Heart right ventricle (tissue), 16 donors: ENCODE measurements around the gene RNF7. TPM values are rescaled to one million over a fixed set of nuclear protein-coding genes. Genes with fewer than 3 reads are reported as not detected.
"Not testable (repeated sequence)": the region's sequence is repeated elsewhere in the genome, so short reads cannot be mapped to it uniquely, and the experiment has no call there.

ENCODE experiments used
- ATAC-seq, 8 donors: fragments of 200-7000 bp; cut with Tn5 transposase; one replicate each; pipeline ENCODE4 v1.9.1; 2020; ENCODE audit warnings: mild to moderate bottlenecking in 8 of 8, moderate library complexity in 8 of 8, moderate number of reproducible peaks in 1 of 8
- DNase-seq, 2 donors: peaks; one replicate each; pipeline ENCODE4 v3.0.0-alpha.2; 2020
- H3K27ac ChIP-seq, 10 donors: fragments of 200-600 bp; sonication (generic) in 2 of 10; one replicate each; pipeline versions ENCODE4 v1.5.0 to v1.8.0; 2020 to 2022; ENCODE audit warnings: mild to moderate bottlenecking in 3 of 10
- H3K27me3 ChIP-seq, 7 donors: fragments of 200-600 bp; one replicate each; pipeline ENCODE4 v1.8.0; 2021 to 2022; ENCODE audit warnings: mild to moderate bottlenecking in 2 of 7
- H3K36me3 ChIP-seq, 9 donors: fragments of 200-600 bp; sonication (generic) in 1 of 9; one replicate each; pipeline versions ENCODE4 v1.5.0 to v1.8.0; 2020 to 2022; ENCODE audit warnings: mild to moderate bottlenecking in 2 of 9
- H3K4me1 ChIP-seq, 9 donors: fragments of 200-600 bp; sonication (generic) in 1 of 9; one replicate each; pipeline versions ENCODE4 v1.5.0 to v1.8.0; 2020 to 2022; ENCODE audit warnings: mild to moderate bottlenecking in 4 of 9
- H3K4me3 ChIP-seq, 10 donors: fragments of 200-600 bp; sonication (generic) in 2 of 10; one replicate each; pipeline versions ENCODE4 v1.5.0 to v1.8.0; 2020 to 2022; ENCODE audit warnings: mild to moderate bottlenecking in 7 of 10, moderate library complexity in 2 of 10
- H3K9me3 ChIP-seq, 11 donors: fragments of 200-600 bp in 10 of 11; sonication (generic) in 2 of 11; one replicate each; pipeline versions ENCODE4 v1.5.0 to v1.8.0; 2013 to 2022; ENCODE audit warnings: mild to moderate bottlenecking in 2 of 11, control low read depth in 1 of 11, moderate library complexity in 1 of 11
- WGBS, 2 donors: extraction: QIAGEN DNeasy Blood & Tissue Kit; methylation state at CpG; one replicate each; pipeline ENCODE4 v1.1.7; 2013; ENCODE audit warnings: inconsistent platforms in 1 of 2; 5-methylcytosine and 5-hydroxymethylcytosine counted together
- intact Hi-C, 10 donors: fragments of 100-400 bp; cut with DNase I; formaldehyde crosslinking; loops; one replicate each; pipeline versions ENCODE4 v1.11.1 to v1.14.2; 2022
- polyA plus RNA-seq, 2 donors: library from polyadenylated mRNA; stranded (reverse); fragments of 200-250 nt; gene quantifications; one replicate each; pipeline ENCODE4 v1.2.3, GENCODE V29; 2013
- total RNA-seq, 10 donors: library from RNA; stranded (reverse); fragmentation: NEBNext Ultra II Directional in 3 of 10; extraction: Animal tissue kit (Norgen Biotek cat#: 25700) in 3 of 10; gene quantifications; one replicate each; pipeline versions ENCODE4 v1.2.1 to v1.2.4, GENCODE V29; 2021 to 2023
- TF ChIP-seq, protein P1 (sequence below), 9 donors: fragments of 200-600 bp; sonication (generic) in 2 of 9; IDR thresholded peaks; one replicate each; pipeline versions ENCODE4 v1.5.0 to v1.8.0; 2021 to 2022; ENCODE audit warnings: antibody characterized with exemption in 9 of 9, mild to moderate bottlenecking in 5 of 9, moderate library complexity in 1 of 9
- donor health status: Arrhythmogenic right ventricular cardiomyopathy.
- donor health status: ischemic (EF 13 %, LVEDD 7.1; RV severe dilation, severe dysfunction).
- donor health status: healthy with polysubstance abuse.
- donor health status: DM: no; HTN: yes; CAD: no.
- donor health status: DM: no; HTN: no; CAD: no.
- donor health status: ischemic (EF 25% LVEDD 6.9; RV normal size, moderate dysfunction).
- donor health status: ischemic (EF 25% LVEDD 5.7; RV mildly dilated, moderate dysfunction).
- donor health status: healthy.
- donor health status: DM: yes; HTN: yes; CAD: no.
- donor health status: Ischemic cardiomyopathy.
- donor health status: ischemic (EF 35%, LVEDD 5.7; RV mildly dilated, moderate dysfunction).
- donor health status: nonischemic (EF 11% LVEDD 7.7; RV severe dilation, severe dysfunction).
- donor health status: DM: yes; HTN: yes; CAD: no.
- donor health status: PGD.
- donor health status: ischemic (EF 29% LVEDD 5.4; RV normal size, mild dysfunction).
- donor health status: nonischemic (EF 23%, LVEDD 6.1; RV moderate dilation, normal function).

The RNF7 gene
- total and polyA plus RNA-seq, 12 donors: 77.2 to 191 (median 84.1) TPM

DNA sequence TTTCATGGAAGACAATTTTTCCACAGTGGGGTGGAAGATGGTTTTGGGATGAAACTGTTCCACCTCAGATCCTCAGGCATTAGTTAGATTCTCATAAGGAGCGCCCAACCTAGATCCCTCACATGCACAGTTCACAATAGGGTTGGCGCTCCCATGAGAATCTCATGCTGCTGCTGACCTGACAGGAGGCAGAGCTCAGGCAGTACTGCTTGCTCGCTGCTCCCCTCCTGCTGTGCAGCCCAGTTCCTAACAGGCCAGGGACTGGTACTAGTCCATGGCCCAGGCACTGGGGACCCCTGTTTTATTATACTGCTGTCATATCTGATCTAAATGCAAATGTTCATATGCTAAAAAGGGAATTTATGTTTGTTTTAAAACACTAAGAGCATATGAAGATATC lies 15.3 kb downstream of the RNF7 start:
- WGBS, 2 donors: 90 to 93% methylated on average over 3 of the region's 3 CpGs
- ATAC-seq (no peak), DNase-seq (no peak)
- H3K4me1 ChIP-seq: no peaks in the 10 kb centered on the region
- H3K27ac ChIP-seq: no peak overlapping the region
- peaks cover 0 to 53% (median 0%) of the 10 kb centered on the region in 9 donors for H3K36me3 ChIP-seq
- TF ChIP-seq, protein P1, sequence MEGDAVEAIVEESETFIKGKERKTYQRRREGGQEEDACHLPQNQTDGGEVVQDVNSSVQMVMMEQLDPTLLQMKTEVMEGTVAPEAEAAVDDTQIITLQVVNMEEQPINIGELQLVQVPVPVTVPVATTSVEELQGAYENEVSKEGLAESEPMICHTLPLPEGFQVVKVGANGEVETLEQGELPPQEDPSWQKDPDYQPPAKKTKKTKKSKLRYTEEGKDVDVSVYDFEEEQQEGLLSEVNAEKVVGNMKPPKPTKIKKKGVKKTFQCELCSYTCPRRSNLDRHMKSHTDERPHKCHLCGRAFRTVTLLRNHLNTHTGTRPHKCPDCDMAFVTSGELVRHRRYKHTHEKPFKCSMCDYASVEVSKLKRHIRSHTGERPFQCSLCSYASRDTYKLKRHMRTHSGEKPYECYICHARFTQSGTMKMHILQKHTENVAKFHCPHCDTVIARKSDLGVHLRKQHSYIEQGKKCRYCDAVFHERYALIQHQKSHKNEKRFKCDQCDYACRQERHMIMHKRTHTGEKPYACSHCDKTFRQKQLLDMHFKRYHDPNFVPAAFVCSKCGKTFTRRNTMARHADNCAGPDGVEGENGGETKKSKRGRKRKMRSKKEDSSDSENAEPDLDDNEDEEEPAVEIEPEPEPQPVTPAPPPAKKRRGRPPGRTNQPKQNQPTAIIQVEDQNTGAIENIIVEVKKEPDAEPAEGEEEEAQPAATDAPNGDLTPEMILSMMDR (IDR thresholded peaks at IDR 0.05): no peak
- intact Hi-C loops: no loop called here
- no peaks in the 10 kb centered on the region for H3K27me3 ChIP-seq
- H3K4me3 ChIP-seq: no peak overlapping the region
- no peaks in the 10 kb centered on the region for H3K9me3 ChIP-seq

DNA sequence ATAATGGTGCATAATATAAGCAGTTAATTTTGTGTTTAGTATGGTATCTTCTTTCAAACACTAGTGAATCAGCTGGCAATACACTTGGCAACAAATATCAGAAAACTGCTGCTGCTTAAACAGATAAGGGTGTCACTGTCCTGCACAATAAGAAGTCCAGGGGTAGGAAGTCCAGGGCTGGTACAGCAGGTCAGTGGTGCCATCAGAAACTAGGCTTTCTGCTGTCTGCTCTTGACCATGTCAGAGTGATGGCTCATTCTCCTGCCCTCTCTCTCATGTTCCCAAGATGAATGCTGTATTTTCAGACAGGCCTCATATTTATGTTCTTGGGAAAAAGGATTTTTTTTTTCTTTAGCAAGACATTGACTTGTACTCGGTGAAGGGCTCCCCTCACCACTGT lies 15.9 kb downstream of the RNF7 start:
- intact Hi-C loops: no loop called here
- 78 to 83% methylated on average over 1 of the region's 1 CpG for WGBS, 2 donors

DNA sequence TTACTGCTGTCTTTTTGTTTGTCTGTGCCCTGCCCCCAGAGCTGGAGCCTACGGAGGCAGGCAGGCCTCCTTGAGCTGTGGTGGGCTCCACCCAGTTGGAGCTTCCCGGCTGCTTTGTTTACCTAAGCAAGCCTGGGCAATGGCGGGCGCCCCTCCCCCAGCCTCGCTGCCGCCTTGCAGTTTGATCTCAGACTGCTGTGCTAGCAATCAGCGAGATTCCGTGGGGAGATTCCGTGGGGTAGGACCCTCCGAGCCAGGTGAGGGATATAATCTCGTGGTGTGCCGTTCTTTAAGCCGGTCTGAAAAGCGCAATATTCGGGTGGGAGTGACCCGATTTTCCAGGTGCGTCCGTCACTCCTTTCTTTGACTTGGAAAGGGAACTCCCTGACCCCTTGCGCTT lies 24.5 kb downstream of the RNF7 start:
- H3K36me3 ChIP-seq, H3K9me3 ChIP-seq, H3K27ac ChIP-seq, H3K4me1 ChIP-seq, H3K4me3 ChIP-seq, intact Hi-C loops, H3K27me3 ChIP-seq, ATAC-seq, DNase-seq: not testable (repeated sequence)
- 87 to 93% methylated on average over 13 to 15 of the region's 19 CpGs for WGBS, 2 donors

More for the DNA sequence above, 15.9 kb downstream of the RNF7 start:
- H3K36me3 ChIP-seq: peaks cover 0 to 47% (median 0%) of the 10 kb centered on the region in 9 donors
- no peak overlapping the region for H3K27ac ChIP-seq
- H3K9me3 ChIP-seq: no peaks in the 10 kb centered on the region
- TF ChIP-seq, protein P1 (IDR thresholded peaks at IDR 0.05): no peak
- no peak overlapping the region for H3K4me3 ChIP-seq
- no peaks in the 10 kb centered on the region for H3K4me1 ChIP-seq
- DNase-seq (no peak), ATAC-seq (no peak)
- H3K27me3 ChIP-seq: no peaks in the 10 kb centered on the region

DNA sequence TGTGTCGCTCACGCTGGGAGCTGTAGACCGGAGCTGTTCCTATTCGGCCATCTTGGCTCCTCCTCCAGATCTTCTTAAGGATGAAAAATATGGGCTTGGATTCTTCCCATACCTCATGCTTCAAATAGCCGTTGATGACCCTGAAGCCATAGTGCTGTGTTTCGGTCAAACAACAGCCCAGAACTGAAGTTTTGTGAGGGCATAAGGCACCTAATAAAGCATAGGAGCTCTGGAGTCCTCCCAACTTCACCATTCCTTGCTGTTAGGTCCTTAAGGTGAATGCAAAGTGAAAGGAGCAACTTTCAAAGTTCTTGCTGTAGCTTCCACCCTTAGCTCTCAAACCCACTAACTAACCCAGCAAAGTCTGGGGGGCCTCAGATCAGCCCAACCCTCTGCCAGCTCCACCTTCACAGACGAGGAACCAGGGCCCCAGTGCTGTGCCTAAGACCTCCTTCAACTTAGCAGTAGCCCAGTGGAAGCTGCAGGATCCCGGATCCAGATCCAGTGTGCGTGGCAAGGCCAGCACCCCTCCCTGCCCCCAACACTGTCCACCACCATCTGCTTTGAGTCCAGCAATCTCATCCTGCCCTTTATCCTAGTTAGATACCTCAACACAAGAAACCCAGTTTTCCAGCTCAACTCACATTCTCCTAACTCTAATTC lies 25.1 kb downstream of the RNF7 start, which contains the start of gene GRK7:
GRK7 (plus strand) TSS at position 321 of the 663 bp plus-strand sequence. CDS start 14,877 bp downstream, outside the sequence.
- intact Hi-C loops: no loop called here
- Histone ChIP-seq H3K27me3 (no peaks in the 10 kb centered on the region), H3K4me3 (no peak within 1 kb of the TSS), H3K27ac (no peak within 1 kb of the TSS), H3K4me1 (no peaks in the 10 kb centered on the region), H3K9me3 (no peaks in the 10 kb centered on the region), H3K36me3 (no peaks in the 10 kb centered on the region)
- TF ChIP-seq, protein P1 (IDR thresholded peaks at IDR 0.05): no peak
- ATAC-seq (no peak), DNase-seq (no peak)
- 89 to 97% methylated on average over 8 to 9 of the region's 9 CpGs for WGBS, 2 donors

DNA sequence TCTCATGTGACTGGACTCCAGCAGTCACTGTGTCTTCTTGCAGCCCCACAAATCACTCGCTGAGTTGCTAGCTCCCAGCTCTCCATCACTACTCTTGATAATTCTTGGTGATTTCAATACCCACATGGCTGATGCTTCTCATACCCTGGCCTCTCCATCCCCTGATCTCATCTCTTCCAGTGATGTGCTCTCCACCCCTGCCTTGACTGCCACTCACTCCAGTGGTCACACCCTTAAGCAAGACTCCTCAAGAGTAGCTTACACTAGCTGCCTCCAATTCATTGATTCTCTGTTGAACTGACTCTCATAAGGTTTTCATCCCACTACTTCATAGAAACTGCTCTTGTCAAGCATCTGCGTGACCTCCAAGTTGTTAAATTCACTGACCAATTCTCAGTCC lies 25.9 kb downstream of the RNF7 start:
- Histone ChIP-seq H3K4me1 (no peaks in the 10 kb centered on the region), H3K27ac (no peak overlapping the region), H3K27me3 (no peaks in the 10 kb centered on the region), H3K36me3 (no peaks in the 10 kb centered on the region), H3K4me3 (no peak overlapping the region), H3K9me3 (no peaks in the 10 kb centered on the region)
- intact Hi-C loops: no loop called here
- WGBS, 2 donors: 97 to 98% methylated on average over 2 of the region's 2 CpGs
- DNase-seq: no peak
- TF ChIP-seq, protein P1 (IDR thresholded peaks at IDR 0.05): no peak
- ATAC-seq: no peak
